T-helper 1 cell treated with Interleukin-12 subunit alpha and Interleukin-12 subunit beta and Interleukin-4 antibody, amounts not matched to agents 30 μg/mL and 1 μg/mL, for 36 hours (primary cell): ENCODE data around the gene CACNG8.
"Not testable (repeated sequence)": the region's sequence is repeated elsewhere in the genome, so short reads cannot be mapped to it uniquely, and the experiment has no call there.

ENCODE experiments used
- H3K27ac Mint-ChIP-seq: one replicate; pipeline ENCODE4 v1.8.0; 2021; ENCODE audit warnings: mild to moderate bottlenecking, mixed read lengths
- H3K27me3 Mint-ChIP-seq: one replicate; pipeline ENCODE4 v1.8.0; 2021; ENCODE audit warnings: low read depth, mixed read lengths
- H3K36me3 Mint-ChIP-seq: one replicate; pipeline ENCODE4 v1.8.0; 2021; ENCODE audit warnings: low read depth, mixed read lengths
- H3K4me1 Mint-ChIP-seq: one replicate; pipeline ENCODE4 v1.8.0; 2021; ENCODE audit warnings: low read depth, mixed read lengths
- H3K4me3 Mint-ChIP-seq: one replicate; pipeline ENCODE4 v1.8.0; 2021; ENCODE audit warnings: mild to moderate bottlenecking, moderate library complexity, mixed read lengths
- H3K9me3 Mint-ChIP-seq: one replicate; pipeline ENCODE4 v1.8.0; 2021; ENCODE audit warnings: mixed read lengths

The CACNG8 gene

DNA sequence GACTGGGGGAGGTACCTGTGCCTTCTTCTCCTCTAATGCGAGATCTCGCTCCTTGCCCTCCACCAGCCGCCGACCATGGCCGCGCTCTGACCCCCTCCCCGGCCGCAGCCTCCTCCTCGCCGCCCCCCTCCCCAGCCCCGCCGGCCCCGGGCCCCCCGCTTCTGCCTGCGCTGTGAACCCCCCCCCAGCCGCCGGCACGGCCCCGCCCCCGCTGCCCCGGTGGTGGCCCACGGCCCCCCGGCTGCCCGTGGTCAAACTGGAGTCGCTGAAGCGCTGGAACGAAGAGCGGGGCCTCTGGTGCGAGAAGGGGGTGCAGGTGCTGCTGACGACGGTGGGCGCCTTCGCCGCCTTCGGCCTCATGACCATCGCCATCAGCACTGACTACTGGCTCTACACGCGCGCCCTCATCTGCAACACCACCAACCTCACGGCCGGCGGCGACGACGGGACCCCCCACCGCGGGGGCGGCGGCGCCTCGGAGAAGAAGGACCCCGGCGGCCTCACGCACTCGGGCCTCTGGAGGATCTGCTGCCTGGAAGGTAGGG, at the start of gene CACNG8:
TSS of gene CACNG8 (plus strand) at position 51 of the 545 bp plus-strand sequence.
- no peak within 1 kb of the TSS for H3K4me3 Mint-ChIP-seq
- no peak within 1 kb of the TSS for H3K27ac Mint-ChIP-seq
- H3K27me3 Mint-ChIP-seq, result peaks cover 60% of the 10 kb centered on the region
- H3K9me3 Mint-ChIP-seq, result no peaks in the 10 kb centered on the region
- H3K36me3 Mint-ChIP-seq, result peaks cover 2% of the 10 kb centered on the region
- peaks cover 2% of the 10 kb centered on the region for H3K4me1 Mint-ChIP-seq

DNA sequence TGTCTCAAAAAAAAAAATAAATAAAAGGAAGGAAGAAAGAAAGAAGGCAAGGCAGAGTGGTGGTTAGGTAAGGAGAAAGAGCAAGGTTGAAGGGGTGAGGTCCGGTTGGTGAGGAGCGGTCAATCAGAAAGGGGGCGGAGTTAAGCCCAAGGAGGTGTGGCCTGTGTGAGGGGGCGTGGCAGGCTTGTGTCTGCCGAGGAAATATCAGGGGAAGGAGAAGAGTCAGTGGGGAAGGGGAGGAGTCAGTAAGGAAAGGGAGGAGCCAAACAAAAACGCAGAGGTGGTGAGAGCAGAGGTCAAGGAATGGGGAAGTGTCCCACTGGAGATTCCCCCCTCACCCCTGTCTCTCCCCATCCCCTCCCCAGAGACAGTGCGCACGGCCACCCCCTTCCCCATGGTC, 47.7 kb upstream of the CACNG8 start:
- Mint-ChIP-seq H3K27me3 (peaks cover 23% of the 10 kb centered on the region), H3K4me1 (no peaks in the 10 kb centered on the region), H3K36me3 (no peaks in the 10 kb centered on the region), H3K27ac (no peak overlapping the region), H3K4me3 (no peak overlapping the region), H3K9me3 (no peaks in the 10 kb centered on the region)

DNA sequence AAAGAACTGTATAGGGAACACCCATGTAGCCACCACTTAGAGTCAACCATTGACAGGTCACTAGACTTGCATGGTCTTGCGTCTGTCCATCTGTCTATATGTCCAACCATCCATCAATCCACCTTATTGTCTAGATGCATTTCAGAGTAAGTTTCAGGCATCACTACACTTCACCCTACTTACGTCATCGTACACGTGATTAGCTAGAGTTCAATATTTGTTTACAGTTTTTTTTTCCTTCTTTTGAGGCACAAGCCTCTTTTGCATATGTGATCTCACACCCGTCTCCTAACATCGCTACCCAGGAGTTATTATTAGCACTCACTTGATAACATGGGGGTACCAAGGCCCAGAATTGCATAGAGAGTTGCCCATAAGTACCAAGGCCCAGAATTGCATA, 46.7 kb upstream of the CACNG8 start:
- no peaks in the 10 kb centered on the region for H3K4me1 Mint-ChIP-seq
- no peaks in the 10 kb centered on the region for H3K36me3 Mint-ChIP-seq
- no peaks in the 10 kb centered on the region for H3K9me3 Mint-ChIP-seq
- H3K27ac Mint-ChIP-seq, result no peak overlapping the region
- no peak overlapping the region for H3K4me3 Mint-ChIP-seq
- H3K27me3 Mint-ChIP-seq, result peaks cover 13% of the 10 kb centered on the region

DNA sequence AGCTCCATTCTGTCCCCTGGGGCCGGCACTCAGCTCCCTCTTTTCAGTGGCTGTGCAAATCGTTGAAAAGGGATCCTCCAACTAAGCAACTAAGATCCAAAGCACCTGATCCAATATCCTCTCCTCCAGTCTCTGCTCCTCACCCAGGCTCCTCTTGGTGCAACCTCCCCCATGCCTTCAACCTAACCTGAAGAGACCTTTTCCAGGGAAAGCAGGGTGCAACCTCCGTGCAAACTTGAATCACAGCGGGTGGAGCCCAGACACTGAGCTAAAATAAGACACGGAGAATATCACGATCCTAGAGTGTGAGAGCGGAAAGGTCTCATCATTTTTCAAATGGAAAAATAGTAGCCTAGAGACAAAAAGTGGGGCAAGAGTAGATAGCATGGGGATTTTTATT, 45.4 kb upstream of the CACNG8 start:
- H3K4me3 Mint-ChIP-seq, result no peak overlapping the region
- H3K27ac Mint-ChIP-seq, result no peak overlapping the region
- no peaks in the 10 kb centered on the region for H3K27me3 Mint-ChIP-seq
- no peaks in the 10 kb centered on the region for H3K4me1 Mint-ChIP-seq
- no peaks in the 10 kb centered on the region for H3K9me3 Mint-ChIP-seq
- H3K36me3 Mint-ChIP-seq, result no peaks in the 10 kb centered on the region

DNA sequence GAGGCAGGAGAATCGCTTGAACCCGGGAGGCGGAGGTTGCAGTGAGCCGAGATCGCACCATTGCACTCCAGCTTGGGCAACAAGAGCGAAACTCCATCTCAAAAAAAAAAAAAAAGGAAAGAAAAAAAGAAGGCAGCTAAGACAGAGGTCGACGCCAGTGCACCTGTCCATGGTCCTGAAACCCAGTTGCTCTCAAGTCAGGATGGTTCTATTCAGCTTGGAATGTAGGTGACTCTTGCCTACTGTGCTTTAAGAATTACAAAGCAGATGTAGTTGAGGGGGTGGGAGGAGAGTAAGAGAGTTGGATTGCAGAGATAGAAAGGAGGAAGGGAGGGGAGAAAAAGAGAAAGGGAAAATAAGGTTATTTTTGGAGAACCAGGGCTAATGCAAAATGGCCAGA, 35.0 kb upstream of the CACNG8 start:
- Mint-ChIP-seq H3K4me1 (no peaks in the 10 kb centered on the region), H3K4me3 (no peak overlapping the region), H3K27me3 (peaks cover 3% of the 10 kb centered on the region), H3K36me3 (no peaks in the 10 kb centered on the region), H3K9me3 (peaks cover 9% of the 10 kb centered on the region), H3K27ac (no peak overlapping the region)

DNA sequence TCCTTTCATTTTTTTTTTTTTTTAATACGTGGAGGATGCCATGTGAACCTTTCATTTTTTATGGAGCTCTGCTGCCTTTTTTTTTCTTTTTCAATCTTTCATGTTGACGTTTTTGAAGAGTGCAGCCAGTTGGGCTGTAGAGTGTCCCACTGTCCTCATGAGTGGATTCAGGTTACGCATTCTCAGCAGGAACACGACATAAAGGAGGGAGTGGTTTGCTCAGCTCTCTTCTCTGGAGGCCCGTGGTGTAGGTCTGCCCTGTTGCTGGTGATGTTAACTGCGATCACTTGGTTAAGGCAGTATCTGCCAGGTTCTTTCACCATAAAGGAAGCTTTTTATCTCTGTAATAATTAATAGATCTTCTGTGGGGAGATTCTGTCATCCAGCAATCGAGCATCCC, 26.7 kb upstream of the CACNG8 start:
- no peaks in the 10 kb centered on the region for H3K9me3 Mint-ChIP-seq
- H3K27ac Mint-ChIP-seq, result no peak overlapping the region
- H3K27me3 Mint-ChIP-seq, result peaks cover under 1% of the 10 kb centered on the region
- no peak overlapping the region for H3K4me3 Mint-ChIP-seq
- H3K4me1 Mint-ChIP-seq, result no peaks in the 10 kb centered on the region
- H3K36me3 Mint-ChIP-seq, result no peaks in the 10 kb centered on the region

DNA sequence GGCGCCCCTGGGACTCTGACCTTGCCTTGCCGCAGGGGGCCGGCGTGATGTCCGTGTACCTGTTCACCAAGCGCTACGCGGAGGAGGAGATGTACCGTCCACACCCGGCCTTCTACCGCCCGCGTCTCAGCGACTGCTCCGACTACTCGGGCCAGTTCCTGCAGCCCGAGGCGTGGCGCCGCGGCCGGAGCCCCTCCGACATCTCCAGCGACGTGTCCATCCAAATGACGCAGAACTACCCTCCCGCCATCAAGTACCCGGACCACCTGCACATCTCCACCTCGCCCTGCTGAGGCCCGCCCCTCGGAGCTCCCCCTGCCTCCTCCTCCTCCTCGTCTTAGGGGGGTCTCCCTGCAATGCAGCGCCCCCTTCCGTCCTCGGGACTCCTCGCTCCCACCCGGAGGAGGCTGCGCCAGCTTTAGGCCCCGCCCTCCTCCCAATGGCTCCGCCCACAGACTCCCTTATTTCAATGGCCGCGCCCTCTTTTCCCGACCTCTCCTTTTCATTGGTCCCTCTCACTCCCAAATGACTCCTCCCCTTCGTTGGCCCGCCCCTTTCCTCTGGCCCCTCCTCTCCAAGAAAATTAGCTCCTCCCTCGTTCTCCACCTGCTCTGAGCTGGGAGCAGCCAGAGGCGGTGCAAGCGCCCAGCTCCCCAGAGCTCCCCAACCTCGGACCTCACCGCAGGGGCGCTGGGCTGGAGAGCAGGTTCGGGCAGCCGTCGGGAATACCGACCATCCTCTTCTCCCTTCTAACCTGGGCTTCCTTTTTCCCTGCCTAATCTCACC, 20.5 kb upstream of the CACNG8 start:
- H3K27me3 Mint-ChIP-seq, result peaks cover 37% of the 10 kb centered on the region
- H3K4me3 Mint-ChIP-seq, result no peak overlapping the region
- no peaks in the 10 kb centered on the region for H3K36me3 Mint-ChIP-seq
- no peak overlapping the region for H3K27ac Mint-ChIP-seq
- no peaks in the 10 kb centered on the region for H3K9me3 Mint-ChIP-seq
- no peaks in the 10 kb centered on the region for H3K4me1 Mint-ChIP-seq

DNA sequence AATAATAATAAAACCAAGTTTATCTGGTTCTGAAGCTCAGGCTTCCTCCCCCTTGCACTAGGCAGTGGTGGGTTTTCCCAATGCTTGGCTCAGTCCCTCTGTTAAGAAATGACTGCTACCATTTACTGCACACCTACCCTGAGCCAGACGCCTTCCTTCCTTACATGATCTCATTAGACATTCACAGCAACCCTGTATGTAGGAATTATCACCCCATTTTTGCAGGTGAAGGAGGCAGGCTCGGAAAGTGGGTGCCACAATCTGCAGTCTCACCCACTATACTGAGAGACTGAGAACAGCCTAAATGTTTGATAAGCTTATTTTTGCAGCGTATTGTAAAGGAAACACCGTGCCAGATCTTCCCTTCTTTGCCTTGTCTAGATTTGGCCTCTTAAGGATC, 18.3 kb upstream of the CACNG8 start:
- H3K27me3 Mint-ChIP-seq, result peaks cover 37% of the 10 kb centered on the region
- no peak overlapping the region for H3K27ac Mint-ChIP-seq
- H3K4me1 Mint-ChIP-seq, result no peaks in the 10 kb centered on the region
- H3K36me3 Mint-ChIP-seq, result no peaks in the 10 kb centered on the region
- no peak overlapping the region for H3K4me3 Mint-ChIP-seq
- no peaks in the 10 kb centered on the region for H3K9me3 Mint-ChIP-seq

DNA sequence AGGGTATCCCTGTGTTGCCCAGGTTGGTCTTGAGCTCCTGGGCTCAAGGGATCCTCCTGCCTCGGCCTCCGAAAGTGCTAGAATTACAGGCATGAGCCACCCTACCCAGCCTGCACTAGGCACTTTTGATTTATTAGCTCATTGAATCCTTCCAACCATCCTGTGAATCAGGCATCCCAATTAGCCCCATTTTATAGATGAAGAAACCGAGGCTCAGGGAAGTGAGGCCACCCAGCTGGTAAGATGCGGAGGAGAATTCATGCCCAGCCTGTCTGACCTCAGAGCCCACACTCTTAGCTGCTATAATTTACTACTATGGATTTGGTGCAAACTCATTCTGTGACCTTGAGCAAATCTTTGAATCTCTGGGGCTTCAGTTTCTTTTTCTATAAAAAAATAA, 17.8 kb upstream of the CACNG8 start:
- H3K27me3 Mint-ChIP-seq, result peaks cover 37% of the 10 kb centered on the region
- no peak overlapping the region for H3K27ac Mint-ChIP-seq
- H3K9me3 Mint-ChIP-seq, result no peaks in the 10 kb centered on the region
- H3K4me1 Mint-ChIP-seq, result no peaks in the 10 kb centered on the region
- H3K4me3 Mint-ChIP-seq, result no peak overlapping the region
- no peaks in the 10 kb centered on the region for H3K36me3 Mint-ChIP-seq

DNA sequence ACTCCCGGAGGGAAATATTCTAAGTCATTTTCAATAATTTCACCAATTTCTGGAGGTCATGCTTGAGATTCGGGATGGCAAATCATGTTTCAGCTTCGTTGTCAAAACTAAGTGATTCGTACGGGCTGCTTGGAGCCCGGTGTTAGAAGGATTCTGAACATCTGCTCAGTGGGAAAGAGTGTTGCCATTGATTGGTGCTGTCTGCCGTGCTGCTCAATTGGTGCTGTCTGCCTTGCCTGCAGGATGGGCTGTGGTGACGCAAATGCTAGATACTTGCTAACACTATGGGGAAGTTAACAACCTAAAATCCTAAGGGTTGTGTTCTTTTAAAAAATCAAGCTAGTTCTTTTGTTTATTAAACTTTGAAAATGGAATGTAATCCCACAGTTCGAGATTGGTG, 17.3 kb upstream of the CACNG8 start:
- peaks cover 37% of the 10 kb centered on the region for H3K27me3 Mint-ChIP-seq
- no peaks in the 10 kb centered on the region for H3K4me1 Mint-ChIP-seq
- no peak overlapping the region for H3K27ac Mint-ChIP-seq
- H3K9me3 Mint-ChIP-seq, result no peaks in the 10 kb centered on the region
- H3K36me3 Mint-ChIP-seq, result no peaks in the 10 kb centered on the region
- no peak overlapping the region for H3K4me3 Mint-ChIP-seq

DNA sequence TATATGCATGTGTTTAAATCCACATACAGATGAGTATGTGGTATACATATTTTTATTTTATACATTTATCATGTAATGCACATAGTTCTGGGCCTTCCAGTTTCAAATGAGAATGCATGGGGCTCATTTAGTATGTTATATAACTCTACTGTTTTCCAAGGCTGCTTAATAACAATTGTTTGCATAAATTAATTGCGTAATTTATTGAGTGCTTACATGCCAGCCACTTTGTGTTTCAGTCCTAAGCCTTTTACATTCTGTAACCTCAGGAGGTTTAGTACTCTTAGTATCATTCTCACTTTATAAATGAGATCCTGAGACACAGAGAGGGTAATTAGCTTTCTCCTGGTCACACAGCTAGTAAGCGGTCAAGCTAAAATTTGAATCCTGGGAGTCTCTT, 16.7 kb upstream of the CACNG8 start:
- H3K27me3 Mint-ChIP-seq, result peaks cover 37% of the 10 kb centered on the region
- no peak overlapping the region for H3K27ac Mint-ChIP-seq
- H3K4me3 Mint-ChIP-seq, result no peak overlapping the region
- H3K9me3 Mint-ChIP-seq, result no peaks in the 10 kb centered on the region
- H3K4me1 Mint-ChIP-seq, result no peaks in the 10 kb centered on the region
- no peaks in the 10 kb centered on the region for H3K36me3 Mint-ChIP-seq

DNA sequence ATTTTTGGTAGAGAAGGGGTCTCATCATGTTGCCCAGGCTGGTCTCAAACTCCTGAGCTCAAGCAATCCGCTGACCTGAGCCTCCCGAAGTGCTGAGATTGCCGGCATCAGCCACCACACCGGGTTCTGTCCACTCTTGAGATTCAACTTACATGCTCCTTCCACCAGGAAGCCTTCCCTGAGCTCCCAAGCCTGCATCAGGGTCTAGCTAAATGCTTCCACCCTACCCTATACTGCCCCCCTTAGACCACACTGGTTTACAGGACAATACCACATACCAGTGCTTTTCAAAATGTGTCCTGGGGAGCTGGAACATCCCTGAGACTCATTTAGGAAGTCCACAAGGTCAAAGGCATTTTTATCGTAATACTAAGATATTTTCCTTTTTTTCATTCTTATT, 15.1 kb upstream of the CACNG8 start:
- Mint-ChIP-seq H3K9me3 (no peaks in the 10 kb centered on the region), H3K36me3 (no peaks in the 10 kb centered on the region), H3K27me3 (peaks cover 24% of the 10 kb centered on the region), H3K4me3 (no peak overlapping the region), H3K27ac (no peak overlapping the region), H3K4me1 (no peaks in the 10 kb centered on the region)

DNA sequence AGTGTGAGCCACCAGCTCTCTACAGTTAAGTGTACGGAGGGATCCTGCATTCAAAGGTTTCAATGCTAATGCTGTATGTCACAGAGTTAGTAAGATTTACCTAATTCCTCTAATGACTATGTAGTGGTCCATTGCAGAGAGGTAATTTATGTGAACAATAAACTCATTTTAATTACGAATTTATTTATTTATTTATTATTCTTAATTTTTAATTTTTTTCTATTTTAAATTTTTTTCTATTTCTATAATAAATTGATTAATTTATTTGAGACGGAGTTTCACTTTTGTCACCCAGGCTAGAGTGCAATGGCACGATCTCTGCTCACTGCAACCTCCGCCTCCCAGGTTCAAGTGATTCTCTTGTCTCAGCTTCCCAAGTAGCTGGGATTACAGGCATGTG, 14.1 kb upstream of the CACNG8 start:
- H3K27ac Mint-ChIP-seq, H3K9me3 Mint-ChIP-seq: not testable (repeated sequence)
- peaks cover 18% of the 10 kb centered on the region for H3K27me3 Mint-ChIP-seq

DNA sequence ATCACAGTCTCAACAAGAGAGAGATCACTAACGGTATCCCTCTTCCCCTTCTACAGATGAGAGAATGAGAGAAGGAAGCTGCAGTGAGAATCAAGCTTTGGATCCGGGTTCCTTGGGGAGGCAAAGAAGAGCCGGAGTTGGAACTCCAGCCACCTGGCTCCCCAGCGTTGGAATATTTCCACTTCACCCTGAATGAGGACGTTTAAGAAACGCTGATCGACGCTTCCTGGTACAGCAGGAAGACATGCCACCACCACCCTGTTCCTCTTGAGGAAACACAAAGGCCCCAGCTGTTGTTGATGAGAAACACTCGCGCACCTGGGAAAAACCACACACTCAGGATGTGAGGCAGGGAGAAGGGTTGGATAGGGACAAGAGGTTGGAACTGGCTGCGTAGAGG, 11.3 kb upstream of the CACNG8 start:
- Mint-ChIP-seq H3K27ac (no peak overlapping the region), H3K36me3 (no peaks in the 10 kb centered on the region), H3K9me3 (no peaks in the 10 kb centered on the region), H3K4me1 (no peaks in the 10 kb centered on the region), H3K4me3 (no peak overlapping the region), H3K27me3 (peaks cover 7% of the 10 kb centered on the region)

More for the DNA sequence above, 14.1 kb upstream of the CACNG8 start:
- H3K36me3 Mint-ChIP-seq, H3K4me3 Mint-ChIP-seq, H3K4me1 Mint-ChIP-seq: not testable (repeated sequence)

DNA sequence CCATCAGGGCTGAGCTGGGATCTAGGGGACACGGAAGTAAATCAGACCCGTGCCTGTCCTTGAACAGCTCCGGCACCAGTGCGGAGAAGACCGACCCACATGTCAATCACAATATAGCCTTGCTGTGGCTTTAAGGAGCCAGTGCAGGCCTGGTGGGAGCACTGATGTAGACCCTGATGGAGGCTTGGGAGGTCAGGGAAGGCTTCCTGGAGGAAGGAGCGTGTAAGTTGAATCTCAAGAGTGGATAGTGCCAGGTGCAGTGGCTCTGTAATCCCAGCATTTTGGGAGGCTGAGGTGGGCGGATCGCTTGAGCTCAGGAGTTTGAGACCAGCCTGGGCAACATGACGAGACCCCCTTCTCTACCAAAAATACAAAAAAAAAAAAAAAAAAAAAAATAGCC, 10.8 kb upstream of the CACNG8 start:
- H3K27me3 Mint-ChIP-seq, result peaks cover 8% of the 10 kb centered on the region
- no peak overlapping the region for H3K27ac Mint-ChIP-seq
- H3K36me3 Mint-ChIP-seq, result no peaks in the 10 kb centered on the region
- no peaks in the 10 kb centered on the region for H3K9me3 Mint-ChIP-seq
- no peaks in the 10 kb centered on the region for H3K4me1 Mint-ChIP-seq
- H3K4me3 Mint-ChIP-seq, result no peak overlapping the region
